ENCODE measurements around the gene CTSA.
"Not testable (repeated sequence)": the region's sequence is repeated elsewhere in the genome, so short reads cannot be mapped to it uniquely, and the experiment has no call there.

The CTSA gene

GRCh38 chr20:45924391-45925261 is 33.5 kb downstream of the CTSA start:
- Histone ChIP-seq H3K9me3 (no peaks in the 10 kb centered on the region), H3K4me1 (peaks cover 11% of the 10 kb centered on the region), H3K36me3 (replicated peaks) (no peaks in the 10 kb centered on the region), H3K4me3 (no peak overlapping the region), H3K27me3 (ENCODE audit: low read depth) (no peaks in the 10 kb centered on the region)
- in situ Hi-C loops (cut with MboI; ENCODE audit: low sequenced_read_pairs) = no loop called here
- DNase-seq (ENCODE audit: low spot score in 2 of 2) = no peak

GRCh38 chr20:45925821-45926506 is 34.8 kb downstream of the CTSA start:
- in situ Hi-C loops (cut with MboI; ENCODE audit: low sequenced_read_pairs) = no loop called here

GRCh38 chr20:45926731-45927070 is 35.6 kb downstream of the CTSA start:
- Histone ChIP-seq H3K4me1 (peaks cover 11% of the 10 kb centered on the region), H3K9me3 (no peaks in the 10 kb centered on the region), H3K36me3 (replicated peaks) (no peaks in the 10 kb centered on the region), H3K4me3 (no peak overlapping the region), H3K27me3 (ENCODE audit: low read depth) (no peaks in the 10 kb centered on the region)
- in situ Hi-C loops (cut with MboI; ENCODE audit: low sequenced_read_pairs) = no loop called here
- no peak for DNase-seq (ENCODE audit: low spot score in 2 of 2)

More at GRCh38 chr20:45925821-45926506, 34.8 kb downstream of the CTSA start:
- no peaks in the 10 kb centered on the region for H3K36me3 ChIP-seq (replicated peaks)
- no peak overlapping the region for H3K4me3 ChIP-seq
- peaks cover 11% of the 10 kb centered on the region for H3K4me1 ChIP-seq
- no peaks in the 10 kb centered on the region for H3K9me3 ChIP-seq
- DNase-seq (ENCODE audit: low spot score in 2 of 2) = no peak
- no peaks in the 10 kb centered on the region for H3K27me3 ChIP-seq (ENCODE audit: low read depth)

- Histone ChIP-seq H3K36me3 (replicated peaks) (no peaks in the 10 kb centered on the region), H3K9me3 (no peaks in the 10 kb centered on the region), H3K27me3 (ENCODE audit: low read depth) (no peaks in the 10 kb centered on the region), H3K4me1 (peaks cover 11% of the 10 kb centered on the region), H3K4me3 (no peak overlapping the region)
- in situ Hi-C loops (cut with MboI; ENCODE audit: low sequenced_read_pairs) = no loop called here
- DNase-seq (ENCODE audit: low spot score in 2 of 2) = no peak
Observed at GRCh38 chr20:45927071-45927878, 36.1 kb downstream of the CTSA start.

- H3K36me3 ChIP-seq (replicated peaks); in situ Hi-C loops (cut with MboI; ENCODE audit: low sequenced_read_pairs); H3K27me3 ChIP-seq (ENCODE audit: low read depth); H3K9me3 ChIP-seq; DNase-seq (ENCODE audit: low spot score in 2 of 2); H3K4me3 ChIP-seq: not testable (repeated sequence)
- H3K4me1 ChIP-seq = peaks cover 13% of the 10 kb centered on the region
Observed at GRCh38 chr20:45931680-45932079, 40.5 kb downstream of the CTSA start.

- Histone ChIP-seq H3K27me3 (ENCODE audit: low read depth) (no peaks in the 10 kb centered on the region), H3K4me1 (peaks cover 13% of the 10 kb centered on the region), H3K36me3 (replicated peaks) (peaks cover 17% of the 10 kb centered on the region), H3K9me3 (no peaks in the 10 kb centered on the region), H3K4me3 (peak overlapping the region; percentile 96)
- in situ Hi-C loops (cut with MboI; ENCODE audit: low sequenced_read_pairs) = no loop called here
- peak; percentile 81 to 87 for DNase-seq (ENCODE audit: low spot score in 2 of 2)
Observed at GRCh38 chr20:45933266-45934045, 42.3 kb downstream of the CTSA start.

GRCh38 chr20:45934046-45934585 is 43.0 kb downstream of the CTSA start:
- peak; percentile 17 to 72 for DNase-seq (ENCODE audit: low spot score in 2 of 2)
- peaks cover 7% of the 10 kb centered on the region for H3K4me1 ChIP-seq
- no peaks in the 10 kb centered on the region for H3K27me3 ChIP-seq (ENCODE audit: low read depth)
- H3K36me3 ChIP-seq (replicated peaks) = peaks cover 22% of the 10 kb centered on the region
- peak overlapping the region; percentile 96 for H3K4me3 ChIP-seq
- in situ Hi-C loops (cut with MboI; ENCODE audit: low sequenced_read_pairs) = no loop called here
- H3K9me3 ChIP-seq = no peaks in the 10 kb centered on the region

GRCh38 chr20:45934586-45935415 is 43.7 kb downstream of the CTSA start, which contains the start of gene PCIF1:
PCIF1 (plus strand) TSS chr20:45934683; CDS start chr20:45939000, 4,317 bp downstream.
- no peaks in the 10 kb centered on the region for H3K9me3 ChIP-seq
- no peaks in the 10 kb centered on the region for H3K27me3 ChIP-seq (ENCODE audit: low read depth)
- H3K36me3 ChIP-seq (replicated peaks) = peaks cover 29% of the 10 kb centered on the region
- in situ Hi-C loops (cut with MboI; ENCODE audit: low sequenced_read_pairs) = no loop called here
- peak within 1 kb of the TSS; percentile 96 for H3K4me3 ChIP-seq
- DNase-seq (ENCODE audit: low spot score in 2 of 2) = peak; percentile 94 to 98
- peaks cover 3% of the 10 kb centered on the region; the same call in 1 of the 2 replicates for H3K4me1 ChIP-seq

- H3K9me3 ChIP-seq = no peaks in the 10 kb centered on the region
- no peaks in the 10 kb centered on the region for H3K27me3 ChIP-seq (ENCODE audit: low read depth)
- peaks cover 36% of the 10 kb centered on the region for H3K36me3 ChIP-seq (replicated peaks)
- H3K4me3 ChIP-seq = peak overlapping the region; percentile 96
- H3K4me1 ChIP-seq = peaks cover 3% of the 10 kb centered on the region; the same call in 1 of the 2 replicates
- in situ Hi-C loops (cut with MboI; ENCODE audit: low sequenced_read_pairs) = no loop called here
- DNase-seq (ENCODE audit: low spot score in 2 of 2) = no peak
Observed at GRCh38 chr20:45935416-45936046, 44.4 kb downstream of the CTSA start.

GRCh38 chr20:45937765-45938164 is 46.6 kb downstream of the CTSA start:
- no peak for DNase-seq (ENCODE audit: low spot score in 2 of 2)
- H3K36me3 ChIP-seq (replicated peaks) = peaks cover 48% of the 10 kb centered on the region
- no peaks in the 10 kb centered on the region for H3K27me3 ChIP-seq (ENCODE audit: low read depth)
- in situ Hi-C loops (cut with MboI; ENCODE audit: low sequenced_read_pairs) = no loop called here
- peaks cover 3% of the 10 kb centered on the region; the same call in 1 of the 2 replicates for H3K4me1 ChIP-seq
- H3K9me3 ChIP-seq = no peaks in the 10 kb centered on the region
- H3K4me3 ChIP-seq = no peak overlapping the region

GRCh38 chr20:45938727-45939438 is 47.7 kb downstream of the CTSA start:
- H3K9me3 ChIP-seq = no peaks in the 10 kb centered on the region
- in situ Hi-C loops (cut with MboI; ENCODE audit: low sequenced_read_pairs) = no loop called here
- DNase-seq (ENCODE audit: low spot score in 2 of 2) = no peak
- H3K36me3 ChIP-seq (replicated peaks) = peaks cover 59% of the 10 kb centered on the region
- peaks cover 3% of the 10 kb centered on the region; the same call in 1 of the 2 replicates for H3K4me1 ChIP-seq
- no peaks in the 10 kb centered on the region for H3K27me3 ChIP-seq (ENCODE audit: low read depth)
- no peak overlapping the region for H3K4me3 ChIP-seq
